ENCODE data around the gene PLCB1.

PLCB1 gene

DNA sequence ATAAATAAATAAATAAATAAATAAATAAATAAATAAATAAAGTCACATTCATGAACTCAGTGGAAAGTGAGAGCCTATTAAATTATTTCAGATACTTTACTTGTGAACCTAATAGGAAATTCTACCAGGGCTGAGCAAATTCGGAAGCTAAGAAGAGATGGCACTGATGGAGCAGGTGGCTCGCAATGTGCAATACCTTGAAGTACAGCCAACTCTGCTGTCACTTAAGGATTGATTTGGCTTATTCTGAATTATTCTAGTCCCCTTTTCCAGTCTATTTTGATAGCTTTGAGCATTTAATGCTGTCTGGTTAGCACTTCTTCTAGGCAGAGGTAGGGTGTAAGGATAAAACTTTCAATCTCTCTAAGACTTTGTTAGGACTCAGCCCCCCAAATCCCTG, 541.0 kb downstream of the PLCB1 start:
- Histone ChIP-seq H3K27ac (ENCODE audit: low read depth, low read length) (no peak overlapping the region), H3K9me2 (replicated peaks; ENCODE audit: control insufficient read depth, low read length) (no peaks in the 10 kb centered on the region), H4K20me1 (ENCODE audit: control insufficient read depth, insufficient read depth, low read depth, low read length) (no peaks in the 10 kb centered on the region), H3K9me3 (ENCODE audit: control insufficient read depth, insufficient read depth, low read length) (no peaks in the 10 kb centered on the region), H3K79me2 (ENCODE audit: control insufficient read depth, low read length) (no peaks in the 10 kb centered on the region), H3K4me3 (ENCODE audit: low read length) (no peak overlapping the region), H3K27me3 (ENCODE audit: control insufficient read depth, low read length) (no peaks in the 10 kb centered on the region), H3F3A (ENCODE audit: control insufficient read depth, insufficient read depth) (no peaks in the 10 kb centered on the region), H3K36me3 (ENCODE audit: control insufficient read depth, low read length) (no peaks in the 10 kb centered on the region), H3K4me1 (ENCODE audit: control insufficient read depth, low read length) (no peaks in the 10 kb centered on the region), H3K4me2 (ENCODE audit: low read length) (no peak overlapping the region)
- TF ChIP-seq EZH2phosphoT487 (IDR thresholded peaks at IDR 0.05; ENCODE audit: borderline replicate concordance, low read length): no peak
- TF ChIP-seq, protein P1, sequence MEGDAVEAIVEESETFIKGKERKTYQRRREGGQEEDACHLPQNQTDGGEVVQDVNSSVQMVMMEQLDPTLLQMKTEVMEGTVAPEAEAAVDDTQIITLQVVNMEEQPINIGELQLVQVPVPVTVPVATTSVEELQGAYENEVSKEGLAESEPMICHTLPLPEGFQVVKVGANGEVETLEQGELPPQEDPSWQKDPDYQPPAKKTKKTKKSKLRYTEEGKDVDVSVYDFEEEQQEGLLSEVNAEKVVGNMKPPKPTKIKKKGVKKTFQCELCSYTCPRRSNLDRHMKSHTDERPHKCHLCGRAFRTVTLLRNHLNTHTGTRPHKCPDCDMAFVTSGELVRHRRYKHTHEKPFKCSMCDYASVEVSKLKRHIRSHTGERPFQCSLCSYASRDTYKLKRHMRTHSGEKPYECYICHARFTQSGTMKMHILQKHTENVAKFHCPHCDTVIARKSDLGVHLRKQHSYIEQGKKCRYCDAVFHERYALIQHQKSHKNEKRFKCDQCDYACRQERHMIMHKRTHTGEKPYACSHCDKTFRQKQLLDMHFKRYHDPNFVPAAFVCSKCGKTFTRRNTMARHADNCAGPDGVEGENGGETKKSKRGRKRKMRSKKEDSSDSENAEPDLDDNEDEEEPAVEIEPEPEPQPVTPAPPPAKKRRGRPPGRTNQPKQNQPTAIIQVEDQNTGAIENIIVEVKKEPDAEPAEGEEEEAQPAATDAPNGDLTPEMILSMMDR (IDR thresholded peaks at IDR 0.05; ENCODE audit: low read depth, low read length, poor library complexity, severe bottlenecking): no peak

DNA sequence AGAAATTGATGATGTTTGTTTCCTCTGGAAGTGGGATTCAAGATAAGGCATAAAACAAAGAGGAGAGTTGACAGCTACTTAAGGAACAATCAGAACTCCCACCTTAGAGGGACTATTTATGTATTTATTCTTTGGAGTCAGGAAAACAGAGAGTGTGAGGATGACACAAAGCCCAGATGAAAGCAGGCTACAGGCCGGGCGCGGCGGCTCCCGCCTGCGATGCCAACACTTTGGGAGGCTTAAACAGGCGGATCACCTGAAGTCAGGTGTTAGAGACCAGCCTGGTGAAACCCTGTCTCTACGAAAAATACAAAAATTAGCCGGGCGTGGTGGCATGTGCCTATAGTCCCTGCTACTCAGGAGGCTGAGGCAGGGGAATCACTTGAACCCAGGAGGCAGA, 543.8 kb downstream of the PLCB1 start:
- H4K20me1 ChIP-seq (ENCODE audit: control insufficient read depth, insufficient read depth, low read depth, low read length): no peaks in the 10 kb centered on the region
- no peak for TF ChIP-seq EZH2phosphoT487 (IDR thresholded peaks at IDR 0.05; ENCODE audit: borderline replicate concordance, low read length)
- TF ChIP-seq, protein P1 (IDR thresholded peaks at IDR 0.05; ENCODE audit: low read depth, low read length, poor library complexity, severe bottlenecking): no peak
- H3K79me2 ChIP-seq (ENCODE audit: control insufficient read depth, low read length): no peaks in the 10 kb centered on the region
- no peaks in the 10 kb centered on the region for H3K27me3 ChIP-seq (ENCODE audit: control insufficient read depth, low read length)
- H3K27ac ChIP-seq (ENCODE audit: low read depth, low read length): no peak overlapping the region
- no peaks in the 10 kb centered on the region for H3K4me1 ChIP-seq (ENCODE audit: control insufficient read depth, low read length)
- H3K36me3 ChIP-seq (ENCODE audit: control insufficient read depth, low read length): no peaks in the 10 kb centered on the region
- H3K4me2 ChIP-seq (ENCODE audit: low read length): no peak overlapping the region
- H3K4me3 ChIP-seq (ENCODE audit: low read length): no peak overlapping the region
- no peaks in the 10 kb centered on the region for H3K9me2 ChIP-seq (replicated peaks; ENCODE audit: control insufficient read depth, low read length)
- no peaks in the 10 kb centered on the region for H3K9me3 ChIP-seq (ENCODE audit: control insufficient read depth, insufficient read depth, low read length)
- no peaks in the 10 kb centered on the region for H3F3A ChIP-seq (ENCODE audit: control insufficient read depth, insufficient read depth)

DNA sequence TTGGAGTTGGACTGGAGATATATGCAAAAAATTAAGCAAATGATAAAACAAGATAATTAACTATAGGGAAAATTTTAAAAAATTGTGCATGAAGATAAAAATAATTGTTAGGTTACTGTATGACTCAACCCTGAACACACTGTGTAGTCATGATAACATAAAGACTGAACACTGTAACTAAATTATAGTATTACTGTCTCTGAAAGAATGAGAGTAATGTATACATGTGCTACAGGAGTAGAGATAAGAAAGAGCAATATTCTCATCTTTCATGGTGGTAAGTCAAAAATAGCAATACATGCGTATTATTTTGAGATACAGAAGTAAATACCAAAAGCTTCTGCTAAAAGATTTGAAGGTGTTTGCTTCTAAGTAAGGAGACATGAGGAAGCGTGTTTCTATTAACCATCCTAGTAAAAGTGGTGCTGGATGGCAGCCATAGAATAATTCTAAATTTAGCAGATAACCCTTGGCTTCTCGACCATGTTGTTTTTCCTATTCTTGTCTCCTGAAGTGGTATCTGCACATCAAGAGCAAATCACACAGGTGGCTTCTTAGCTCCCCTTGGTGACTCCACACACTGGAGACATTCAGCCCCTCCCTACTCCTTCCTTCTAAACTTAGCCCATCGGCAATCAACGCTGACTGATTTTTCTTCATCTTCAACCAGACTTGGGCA, 546.2 kb downstream of the PLCB1 start:
- Histone ChIP-seq H3K79me2 (ENCODE audit: control insufficient read depth, low read length) (no peaks in the 10 kb centered on the region), H3K36me3 (ENCODE audit: control insufficient read depth, low read length) (no peaks in the 10 kb centered on the region), H3K27ac (ENCODE audit: low read depth, low read length) (no peak overlapping the region), H3K4me2 (ENCODE audit: low read length) (no peak overlapping the region), H3K9me3 (ENCODE audit: control insufficient read depth, insufficient read depth, low read length) (no peaks in the 10 kb centered on the region), H3F3A (ENCODE audit: control insufficient read depth, insufficient read depth) (no peaks in the 10 kb centered on the region), H3K4me1 (ENCODE audit: control insufficient read depth, low read length) (no peaks in the 10 kb centered on the region), H3K27me3 (ENCODE audit: control insufficient read depth, low read length) (no peaks in the 10 kb centered on the region), H3K4me3 (ENCODE audit: low read length) (no peak overlapping the region), H4K20me1 (ENCODE audit: control insufficient read depth, insufficient read depth, low read depth, low read length) (no peaks in the 10 kb centered on the region), H3K9me2 (replicated peaks; ENCODE audit: control insufficient read depth, low read length) (no peaks in the 10 kb centered on the region)
- TF ChIP-seq EZH2phosphoT487 (IDR thresholded peaks at IDR 0.05; ENCODE audit: borderline replicate concordance, low read length): no peak
- TF ChIP-seq, protein P1 (IDR thresholded peaks at IDR 0.05; ENCODE audit: low read depth, low read length, poor library complexity, severe bottlenecking): no peak
